Stimulated activated CD4-positive, alpha-beta T cell treated with anti-CD3 and anti-CD28 coated beads, Interleukin-15, amount 100 ng/mL, for 1 hour (primary cell): ENCODE results near the gene ASAP2.

Experiments used
- DNase-seq, 2 donors: peaks; one replicate each; pipeline ENCODE4 v3.0.0-alpha.2; 2020; ENCODE audit warnings: low read depth in 1 of 2, low spot score in 1 of 2

The ASAP2 gene

GRCh38 chr2:9271691-9272090 lies 65.1 kb downstream of the ASAP2 start:
- no peak for DNase-seq

DNA sequence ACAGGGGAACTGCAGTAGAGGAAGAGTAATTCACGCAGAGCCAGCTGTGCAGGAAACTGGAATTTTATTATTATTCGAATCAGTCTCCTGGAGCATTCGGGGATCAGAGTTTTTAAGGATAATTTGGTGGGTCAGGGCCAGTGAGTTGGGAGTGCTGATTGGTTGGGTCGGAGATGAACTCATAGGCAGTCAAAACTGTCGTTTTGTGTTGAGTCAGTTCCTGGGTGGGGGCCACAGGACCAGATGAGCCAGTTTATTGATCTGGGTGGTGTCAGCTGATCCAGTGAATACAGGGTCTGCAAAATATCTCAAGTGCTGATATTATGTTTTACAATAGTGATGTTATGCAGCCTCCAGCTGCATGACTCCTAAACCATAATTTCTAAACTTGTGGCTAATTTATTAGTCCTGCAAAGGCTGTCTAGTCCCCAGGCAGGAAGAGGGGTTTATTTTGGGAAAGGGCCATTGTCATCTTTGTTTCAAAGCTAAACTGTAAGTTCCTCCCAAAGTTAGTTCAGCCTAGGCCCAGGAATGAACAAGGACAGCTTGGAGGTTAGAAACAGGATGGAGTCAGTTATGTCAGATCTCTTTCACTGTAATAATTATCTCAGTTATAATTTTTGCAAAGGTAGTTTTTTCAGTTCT lies 67.0 kb downstream of the ASAP2 start:
- DNase-seq: no peak

DNA sequence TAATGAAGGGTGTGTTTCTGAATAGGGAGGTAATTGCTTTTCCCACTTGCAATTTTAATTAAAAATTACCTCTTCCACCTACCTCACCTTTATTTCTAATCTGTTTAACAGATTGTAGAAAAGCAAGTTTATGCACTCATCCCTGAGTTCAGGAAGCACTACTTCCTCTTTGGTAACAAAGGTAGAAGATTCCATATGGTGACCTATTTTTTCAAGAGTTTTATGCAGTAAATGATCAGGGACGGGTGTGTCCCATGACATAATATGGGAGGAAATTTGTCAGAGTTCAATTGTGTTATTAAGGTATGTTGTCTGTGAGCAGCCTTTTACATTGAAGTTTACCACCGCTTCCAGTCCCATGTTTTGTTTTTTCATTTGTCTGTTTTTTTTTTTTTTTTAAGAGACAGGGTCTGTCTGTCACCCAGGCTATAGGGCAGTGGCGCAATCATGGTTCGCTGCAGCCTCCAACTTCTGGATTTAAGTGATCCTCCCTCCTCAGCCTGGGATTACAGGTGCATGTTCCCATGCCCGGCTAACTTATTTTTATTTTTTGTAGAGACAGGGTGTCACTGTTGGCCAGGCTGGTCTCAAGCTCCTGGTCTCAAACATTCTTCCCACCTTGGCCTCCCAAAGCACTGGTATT lies 68.2 kb downstream of the ASAP2 start:
- DNase-seq: no peak

DNA sequence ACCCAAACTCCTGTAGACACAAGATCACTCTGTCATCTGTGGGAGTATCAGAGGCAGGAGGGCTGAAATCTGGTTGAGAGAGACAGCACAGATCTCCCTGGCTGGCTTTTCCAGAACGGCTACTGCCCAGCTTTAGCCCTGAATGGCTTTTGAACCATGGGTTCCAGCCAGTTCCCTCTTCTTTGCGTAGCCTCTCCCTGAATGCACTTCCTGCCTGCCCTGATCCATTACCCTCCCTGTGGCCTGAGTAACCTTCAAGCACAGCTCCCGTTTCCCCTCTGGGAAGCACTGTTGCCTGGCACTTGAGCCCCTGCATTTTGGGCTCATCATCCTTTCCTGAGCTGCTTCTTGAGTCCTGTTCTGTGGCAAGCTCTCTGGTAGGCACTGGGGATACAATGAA lies 68.8 kb downstream of the ASAP2 start:
- DNase-seq: no peak

GRCh38 chr2:9276074-9276473 lies 69.5 kb downstream of the ASAP2 start:
- DNase-seq: no peak

- DNase-seq: no peak
These were observed 70.4 kb downstream of the ASAP2 start for GRCh38 chr2:9276901-9277451.

GRCh38 chr2:9278439-9278838 lies 71.8 kb downstream of the ASAP2 start:
- DNase-seq: no peak

GRCh38 chr2:9279426-9279825 lies 72.8 kb downstream of the ASAP2 start:
- DNase-seq: no peak

GRCh38 chr2:9280224-9280623 lies 73.6 kb downstream of the ASAP2 start:
- no peak for DNase-seq

- DNase-seq: no peak
These were observed 74.5 kb downstream of the ASAP2 start for GRCh38 chr2:9281145-9281544.

- DNase-seq: no peak
These were observed 75.8 kb downstream of the ASAP2 start for GRCh38 chr2:9282128-9283112.

GRCh38 chr2:9284521-9285297 lies 78.1 kb downstream of the ASAP2 start:
- DNase-seq: no peak

DNA sequence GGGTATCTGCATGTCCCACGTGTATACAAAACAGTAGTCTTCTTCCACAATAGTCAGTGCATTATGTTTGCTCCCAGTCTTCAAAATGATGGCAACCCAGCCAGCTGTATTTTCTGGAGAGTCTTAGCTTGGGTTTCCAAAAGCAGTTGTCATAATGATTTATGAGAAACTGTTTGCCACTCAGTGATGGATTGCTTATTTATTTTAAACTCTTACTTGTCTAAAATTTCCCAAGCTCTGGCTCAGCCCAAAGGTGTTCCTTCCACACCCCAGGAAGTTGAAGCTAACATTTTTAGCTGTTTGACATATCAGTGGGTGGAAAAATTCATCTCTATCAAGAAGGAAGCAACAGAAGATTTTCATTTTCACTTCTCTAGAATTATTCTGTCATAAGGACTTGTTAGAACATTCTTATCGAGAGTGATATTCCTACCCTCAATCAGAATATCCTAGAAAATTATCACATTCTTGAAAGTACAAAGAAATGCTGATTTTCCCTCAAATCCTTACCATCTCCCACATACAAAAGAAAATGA lies 78.8 kb downstream of the ASAP2 start:
- no peak for DNase-seq

GRCh38 chr2:9285921-9286320 lies 79.3 kb downstream of the ASAP2 start:
- no peak for DNase-seq

DNA sequence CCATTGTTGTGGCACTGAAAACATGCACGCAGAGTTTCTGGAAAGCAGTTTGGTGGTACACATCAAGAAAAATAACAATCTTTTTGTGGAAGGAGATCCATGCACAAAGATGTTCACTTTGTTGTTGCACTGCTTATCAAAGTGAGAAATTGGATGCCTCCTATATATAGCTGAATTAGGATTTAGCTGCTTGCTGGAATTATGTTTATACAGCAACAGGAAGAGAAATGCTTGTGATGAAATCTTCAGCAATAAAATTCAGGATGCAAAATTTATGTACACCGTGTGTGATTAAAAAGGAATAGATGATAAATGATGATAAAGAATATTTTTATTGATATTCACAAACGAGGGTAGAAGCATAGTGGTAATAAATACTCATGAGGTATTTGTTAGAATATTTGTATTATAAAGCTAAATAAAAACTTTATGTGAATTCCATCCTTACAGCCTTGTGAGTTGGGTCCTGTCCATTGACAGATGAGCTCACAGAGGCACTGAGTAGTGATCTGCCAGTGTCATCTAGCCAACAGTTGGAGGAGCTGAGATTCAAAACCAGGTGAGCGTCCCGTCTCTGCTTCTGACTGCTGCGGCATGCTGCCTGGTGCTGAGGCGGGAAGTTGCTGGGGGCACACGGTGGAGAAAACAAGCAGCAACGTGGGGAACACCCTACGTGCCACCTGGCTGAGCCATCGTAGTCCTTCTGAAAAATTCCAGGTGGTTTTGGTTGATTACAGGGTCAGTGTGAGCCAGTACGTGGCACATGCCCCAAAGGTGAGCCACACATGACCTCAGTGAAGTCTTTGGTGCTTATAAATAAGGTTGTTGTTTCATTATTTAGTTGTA lies 80.2 kb downstream of the ASAP2 start:
- DNase-seq: no peak

- no peak for DNase-seq
These were observed 80.9 kb downstream of the ASAP2 start for GRCh38 chr2:9287400-9288045.

- no peak for DNase-seq
These were observed 81.6 kb downstream of the ASAP2 start for GRCh38 chr2:9288233-9288632.

DNA sequence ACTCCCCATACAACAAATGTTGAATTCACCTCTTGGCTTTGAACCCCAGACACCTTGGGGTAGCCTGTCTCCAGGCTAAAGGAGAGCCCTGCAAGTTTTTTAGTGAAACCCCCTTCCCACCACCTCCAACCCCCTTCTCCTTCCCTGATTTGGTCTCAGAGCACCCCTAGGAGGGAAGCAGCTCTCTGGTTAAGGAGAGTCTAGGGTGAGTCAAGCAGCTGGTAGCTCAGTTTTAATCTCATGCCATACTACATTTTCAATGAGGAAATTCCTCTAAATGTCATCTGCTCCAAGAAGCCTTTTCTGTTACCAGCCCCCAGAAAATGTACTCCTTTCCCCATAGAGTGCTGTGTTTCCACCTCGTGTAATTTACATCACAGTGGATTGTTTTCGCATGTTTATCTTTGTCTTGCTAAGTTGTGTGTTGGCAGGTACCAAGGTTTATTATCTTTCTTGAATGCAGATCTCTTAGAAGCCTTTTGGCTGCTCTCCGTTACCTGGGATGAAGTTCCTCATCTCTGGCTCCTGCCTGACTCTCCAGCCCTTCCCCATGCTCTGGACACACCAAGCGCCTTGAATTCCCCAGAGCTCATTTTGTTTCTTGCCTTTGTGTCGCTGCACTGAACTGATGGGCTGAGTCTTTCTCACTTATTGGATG lies 82.2 kb downstream of the ASAP2 start:
- DNase-seq: no peak

GRCh38 chr2:9291331-9291730 lies 84.7 kb downstream of the ASAP2 start:
- no peak for DNase-seq
